GM18502 (cell line): ENCODE measurements around the gene SMAD5.

Experiments used
- ATAC-seq: cut with Tn5 transposase; IDR thresholded peaks from one replicate; pipeline ENCODE4 v1.9.1; 2021; ENCODE audit warnings: mild to moderate bottlenecking; ENCODE audit not compliant: unreplicated experiment, poor library complexity

The SMAD5 gene

GRCh38 chr5:136193322-136193935 is 60.8 kb downstream of the SMAD5 start:
- ATAC-seq = no peak

- ATAC-seq = no peak
These were observed 61.9 kb downstream of the SMAD5 start for GRCh38 chr5:136194576-136194975.

DNA sequence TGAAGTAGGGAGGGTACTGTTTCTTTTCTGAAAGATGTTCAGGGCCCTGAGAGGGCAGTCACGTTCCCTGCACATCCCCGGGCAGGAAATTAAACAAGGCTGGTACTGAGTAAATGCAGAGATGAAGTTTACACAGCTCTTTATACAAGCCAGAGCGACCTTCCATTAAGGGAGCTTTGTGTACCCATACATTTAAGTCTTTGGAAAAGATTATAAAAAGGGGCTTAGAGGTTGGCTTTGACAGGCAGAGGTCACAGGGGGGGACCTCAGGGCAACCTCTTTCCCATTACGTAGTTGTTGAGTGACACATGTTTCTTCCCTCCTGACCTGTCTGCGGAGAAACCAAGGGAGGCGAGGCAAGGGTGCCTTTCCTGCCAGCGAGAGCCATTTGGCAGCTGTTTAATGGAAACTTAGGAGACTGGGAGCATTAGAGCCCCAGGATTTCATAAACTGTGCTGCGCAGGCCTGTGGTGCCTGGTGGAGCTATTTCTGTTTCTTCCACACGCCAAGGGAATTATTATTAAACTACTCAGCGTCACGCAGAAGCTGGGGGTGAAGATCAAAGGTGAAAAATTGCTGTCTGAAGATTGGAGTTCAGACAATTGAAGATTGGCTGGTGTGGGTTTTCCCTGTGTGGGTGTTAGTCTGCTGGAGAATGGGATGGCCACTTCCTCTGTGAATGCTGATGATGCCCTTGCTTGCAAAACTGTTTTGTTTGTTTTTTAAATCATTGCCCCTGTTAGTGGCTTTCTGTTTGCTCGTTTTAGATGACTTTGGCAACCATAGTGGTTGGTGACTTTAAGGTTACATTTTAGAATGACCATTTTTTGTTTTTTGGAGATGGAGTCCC is 63.6 kb downstream of the SMAD5 start:
- ATAC-seq = no peak

GRCh38 chr5:136197462-136198142 is 65.0 kb downstream of the SMAD5 start:
- ATAC-seq = no peak

DNA sequence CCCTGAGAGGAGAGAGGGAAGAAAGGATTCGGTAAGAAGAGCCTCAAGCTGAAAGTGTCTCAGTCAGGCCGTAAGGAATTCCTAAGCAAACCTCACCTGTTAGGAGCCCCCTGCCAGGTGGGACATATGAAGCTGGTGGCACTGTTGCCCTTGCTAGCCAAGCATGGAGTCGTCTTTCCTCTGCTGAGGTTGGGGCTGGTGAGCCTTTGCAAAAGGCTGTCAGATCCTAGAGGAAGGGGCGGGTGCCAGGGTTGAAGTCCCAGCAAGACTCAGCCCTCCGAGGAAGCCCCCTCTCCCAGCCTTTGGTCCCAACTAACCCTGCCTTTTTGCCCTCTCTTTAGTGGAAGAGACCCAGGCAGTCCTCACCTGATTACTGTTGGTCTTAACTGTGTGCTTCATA is 65.8 kb downstream of the SMAD5 start:
- ATAC-seq = no peak

GRCh38 chr5:136199408-136199807 is 66.8 kb downstream of the SMAD5 start:
- ATAC-seq = no peak

GRCh38 chr5:136200130-136200529 is 67.5 kb downstream of the SMAD5 start:
- ATAC-seq = no peak

- no peak for ATAC-seq
These were observed 68.1 kb downstream of the SMAD5 start for GRCh38 chr5:136200761-136201160.

- no peak for ATAC-seq
These were observed 69.2 kb downstream of the SMAD5 start for GRCh38 chr5:136201870-136202269.

GRCh38 chr5:136202469-136203205 is 70.0 kb downstream of the SMAD5 start:
- ATAC-seq = no peak

DNA sequence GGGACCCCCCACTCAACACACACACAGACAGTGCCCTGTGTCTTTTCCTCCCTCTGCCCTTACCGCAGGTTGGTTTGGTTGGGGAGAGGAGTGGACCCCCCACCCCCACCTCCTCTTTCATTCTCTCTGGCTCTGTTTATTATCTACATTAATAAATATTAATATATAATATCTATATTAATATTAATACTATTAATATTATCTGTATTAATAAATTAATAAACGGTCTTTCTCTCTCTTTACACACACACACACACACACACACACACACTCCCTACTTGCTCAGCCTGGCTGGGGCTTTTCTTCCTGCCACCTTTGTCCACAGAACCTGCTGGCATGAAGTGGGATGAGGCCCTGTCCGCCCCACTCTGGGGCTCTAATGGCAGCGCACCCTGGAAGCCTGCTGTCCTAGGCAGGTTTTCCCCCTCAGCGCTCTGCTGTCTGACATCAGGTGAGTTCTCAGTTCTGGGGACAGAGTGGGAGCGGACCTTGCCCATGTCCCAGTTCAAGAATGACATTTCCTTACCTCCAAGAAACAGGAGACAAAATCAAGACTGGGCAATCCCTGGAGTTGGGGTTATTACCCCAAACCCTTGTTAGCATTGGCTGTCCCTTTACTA is 70.8 kb downstream of the SMAD5 start:
- ATAC-seq = no peak

- ATAC-seq = no peak
These were observed 72.5 kb downstream of the SMAD5 start for GRCh38 chr5:136205061-136205702.

- ATAC-seq = no peak
These were observed 73.3 kb downstream of the SMAD5 start for GRCh38 chr5:136205941-136206340.

GRCh38 chr5:136206361-136206760 is 73.7 kb downstream of the SMAD5 start:
- no peak for ATAC-seq

GRCh38 chr5:136207631-136208030 is 75.0 kb downstream of the SMAD5 start:
- ATAC-seq = no peak

DNA sequence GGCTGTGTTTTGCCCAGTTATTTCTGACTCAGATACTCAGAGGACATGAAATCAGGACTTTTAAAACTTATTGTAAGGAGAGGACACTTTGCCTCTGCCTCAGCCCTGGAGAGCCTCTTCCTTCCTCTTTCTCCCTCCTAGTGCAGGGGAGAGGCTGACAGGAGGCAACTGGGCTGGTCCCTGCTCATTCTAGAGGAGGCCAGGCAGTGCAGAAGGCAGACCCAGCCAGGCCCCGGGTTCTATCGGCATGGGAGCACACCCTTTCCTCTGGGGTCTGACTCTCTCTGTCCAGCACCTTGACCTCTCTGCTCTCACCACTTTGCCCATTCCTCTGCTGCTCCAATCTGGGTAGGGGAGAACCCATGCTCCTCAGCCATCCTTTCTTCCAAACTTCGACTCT is 76.3 kb downstream of the SMAD5 start:
- no peak for ATAC-seq

DNA sequence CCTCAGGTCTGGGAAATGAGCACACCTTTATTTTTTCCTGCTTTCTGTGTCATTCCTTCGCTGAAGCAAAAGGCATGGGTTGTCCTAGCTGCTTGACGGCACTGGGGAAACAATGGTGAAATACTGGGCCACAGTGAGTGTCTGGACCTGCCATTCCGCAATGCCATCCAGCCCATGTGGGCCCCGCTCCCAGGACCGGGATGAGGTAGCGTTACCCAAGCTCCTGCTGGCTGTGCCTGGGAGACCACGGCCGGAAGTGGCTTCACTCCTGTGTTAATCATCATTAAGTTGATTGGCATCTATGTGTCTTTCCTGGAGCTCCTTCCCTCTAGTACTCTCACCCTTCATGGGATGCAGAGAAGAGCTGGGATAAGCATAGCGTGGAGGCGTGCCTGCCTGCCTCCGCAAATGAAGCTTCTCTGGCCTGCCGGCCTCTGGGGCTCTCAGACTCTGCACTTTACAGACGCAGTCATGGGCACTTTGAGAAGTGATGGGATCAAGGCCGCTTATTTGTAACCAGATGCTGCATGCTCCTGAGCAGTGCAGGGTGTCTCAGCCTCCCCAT is 76.8 kb downstream of the SMAD5 start:
- ATAC-seq = no peak

DNA sequence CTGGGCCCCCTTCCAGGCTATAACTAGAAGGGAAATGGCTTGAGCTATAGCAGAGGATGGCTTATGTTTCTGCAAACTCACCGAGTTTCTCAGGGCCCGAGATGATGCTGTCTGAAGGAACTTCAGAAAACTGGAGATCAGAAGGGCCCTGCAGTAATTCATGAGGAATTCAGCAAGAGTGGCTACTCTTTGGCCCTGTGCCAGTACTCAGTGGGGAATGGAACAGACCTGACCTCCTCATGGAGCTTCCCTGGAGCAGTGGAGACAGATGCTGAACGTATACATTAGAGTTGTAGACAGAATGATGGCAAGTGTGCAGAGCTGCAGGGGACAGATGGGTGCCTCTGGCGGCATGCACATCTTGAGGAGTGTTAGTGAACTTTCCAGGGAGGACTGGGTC is 77.6 kb downstream of the SMAD5 start:
- ATAC-seq = no peak

- ATAC-seq = no peak
These were observed 78.8 kb downstream of the SMAD5 start for GRCh38 chr5:136211282-136212040.
